Body of pancreas (tissue), 4 donors: ENCODE data around the gene TIMD4. TPM values are rescaled to one million over a fixed set of nuclear protein-coding genes. Genes with fewer than 3 reads are reported as not detected.
A peak's percentile ranks its signal among the peaks of the same experiment; 100 is the strongest.
"Not testable (repeated sequence)": the region's sequence is repeated elsewhere in the genome, so short reads cannot be mapped to it uniquely, and the experiment has no call there.

Experiments used
- ATAC-seq: fragments of 150-250 bp; one replicate; pipeline ENCODE4 v1.9.1; 2016
- DNase-seq, 4 donors: peaks; one replicate each; pipeline ENCODE4 v3.0.0-alpha.2; 2019
- H3K27ac ChIP-seq, 4 donors: fragments of 200-600 bp; sonication (generic); 1 replicate in 3 of 4; 2 replicates in 1 of 4; pipeline versions ENCODE4 v1.5.1 to v1.6.1; 2016 to 2019; ENCODE audit warnings: mild to moderate bottlenecking in 1 of 4, mixed read lengths in 1 of 4, moderate library complexity in 1 of 4
- H3K27me3 ChIP-seq, 2 donors: fragments of 200-600 bp; sonication (generic); one replicate each; pipeline ENCODE4 v1.6.0; 2016; ENCODE audit warnings: mild to moderate bottlenecking in 1 of 2
- H3K36me3 ChIP-seq, 2 donors: fragments of 200-600 bp; sonication (generic); replicated peaks in 1 of 2; 2 replicates each; pipeline ENCODE4 v1.5.1; 2016; ENCODE audit warnings: low read depth in 2 of 2; ENCODE audit not compliant: insufficient read depth in 1 of 2
- H3K4me1 ChIP-seq: fragments of 200-600 bp; sonication (generic); one replicate; pipeline ENCODE4 v1.6.0; 2016
- H3K4me3 ChIP-seq, 2 donors: fragments of 200-600 bp; sonication (generic); 1 replicate in 1 of 2; 2 replicates in 1 of 2; pipeline ENCODE4 v1.5.1; 2016 to 2019
- H3K9me3 ChIP-seq, 3 donors: fragments of 200-600 bp; sonication (generic); 1 replicate in 2 of 3; 2 replicates in 1 of 3; pipeline ENCODE4 v1.5.1; 2016
- POLR2A ChIP-seq, 3 donors: fragments of 450-650 bp; IDR thresholded peaks; one replicate each; pipeline ENCODE4 v1.6.1; 2016; ENCODE audit warnings: antibody characterized with exemption in 3 of 3, mild to moderate bottlenecking in 2 of 3
- WGBS, 2 donors: methylation state at CpG; one replicate each; pipeline ENCODE4 v1.1.5; 2017; 5-methylcytosine and 5-hydroxymethylcytosine counted together
- intact Hi-C: fragments of 100-400 bp; cut with DNase I; formaldehyde crosslinking; loops from one replicate; pipeline ENCODE4 v1.15.1; 2023
- total RNA-seq, 2 donors: library from RNA; depleted of rRNA; stranded (reverse); fragments of >200 nt; gene quantifications; one replicate each; pipeline ENCODE4 v1.1.0, GENCODE V29; 2016
- TF ChIP-seq, protein P1 (sequence below), 7 experiments: fragments of 450-650 bp in 4 of 7; fragments of 200-600 bp in 3 of 7; sonication (generic) in 3 of 7; IDR thresholded peaks; one replicate each; pipeline ENCODE4 v1.5.1; 2016 to 2019; ENCODE audit warnings: antibody characterized with exemption in 7 of 7

Gene TIMD4
- total RNA-seq, 2 donors from 2014 or later = not detected

DNA sequence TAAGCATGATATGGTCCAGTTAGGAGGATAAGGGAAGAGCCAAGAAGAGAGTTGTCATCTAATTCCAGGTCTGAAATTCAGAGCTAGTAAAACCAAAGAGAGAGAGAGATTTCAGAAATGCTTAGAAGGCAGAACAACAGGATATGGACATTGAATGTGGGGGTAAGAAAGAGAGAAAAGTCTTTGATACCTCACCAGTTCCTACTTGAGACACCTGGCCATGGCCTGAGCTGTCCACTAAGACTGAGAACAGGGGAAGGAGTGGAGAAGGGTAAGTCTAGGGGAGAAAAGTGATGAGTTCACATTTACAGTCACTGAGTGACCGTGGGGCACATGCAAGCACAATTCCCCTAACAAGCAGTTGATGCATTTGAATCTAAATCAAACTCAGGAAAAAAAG lies 35.5 kb downstream of the TIMD4 start:
- intact Hi-C loops = no loop called here

DNA sequence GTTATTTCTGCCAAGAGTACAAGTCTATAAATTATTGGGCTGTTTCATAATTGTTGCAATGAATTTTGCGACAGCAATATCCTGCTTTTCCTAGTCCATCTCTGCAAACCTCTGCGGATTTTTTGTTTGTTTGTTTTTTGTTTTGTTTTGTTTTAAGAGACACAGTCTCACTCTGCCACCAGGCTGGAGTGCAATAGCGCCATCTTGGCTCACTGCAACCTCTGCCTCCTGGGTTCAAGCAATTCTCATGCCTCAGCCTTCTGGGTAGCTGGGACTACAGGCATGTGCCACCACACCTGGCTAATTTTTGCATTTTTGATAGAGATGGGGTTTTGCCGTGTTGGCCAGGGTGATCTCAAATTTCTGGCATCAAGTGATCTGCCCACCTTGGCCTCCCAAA lies 37.3 kb downstream of the TIMD4 start:
- H3K27me3 ChIP-seq, intact Hi-C loops, H3K4me3 ChIP-seq, H3K4me1 ChIP-seq, H3K36me3 ChIP-seq, H3K9me3 ChIP-seq, H3K27ac ChIP-seq, ATAC-seq, DNase-seq: not testable (repeated sequence)
- WGBS, 2 donors = 72 to 75% methylated on average over 4 of the region's 4 CpGs

More for the DNA sequence above, 35.5 kb downstream of the TIMD4 start:
- Histone ChIP-seq H3K27me3 (no peaks in the 10 kb centered on the region), H3K36me3 (no peaks in the 10 kb centered on the region), H3K4me1 (no peaks in the 10 kb centered on the region), H3K9me3 (no peaks in the 10 kb centered on the region), H3K4me3 (no peak overlapping the region), H3K27ac (no peak overlapping the region)
- DNase-seq (no peak), ATAC-seq (no peak)
- 100% methylated on average over 1 of the region's 1 CpG for WGBS, 2 donors
- TF ChIP-seq, protein P1, sequence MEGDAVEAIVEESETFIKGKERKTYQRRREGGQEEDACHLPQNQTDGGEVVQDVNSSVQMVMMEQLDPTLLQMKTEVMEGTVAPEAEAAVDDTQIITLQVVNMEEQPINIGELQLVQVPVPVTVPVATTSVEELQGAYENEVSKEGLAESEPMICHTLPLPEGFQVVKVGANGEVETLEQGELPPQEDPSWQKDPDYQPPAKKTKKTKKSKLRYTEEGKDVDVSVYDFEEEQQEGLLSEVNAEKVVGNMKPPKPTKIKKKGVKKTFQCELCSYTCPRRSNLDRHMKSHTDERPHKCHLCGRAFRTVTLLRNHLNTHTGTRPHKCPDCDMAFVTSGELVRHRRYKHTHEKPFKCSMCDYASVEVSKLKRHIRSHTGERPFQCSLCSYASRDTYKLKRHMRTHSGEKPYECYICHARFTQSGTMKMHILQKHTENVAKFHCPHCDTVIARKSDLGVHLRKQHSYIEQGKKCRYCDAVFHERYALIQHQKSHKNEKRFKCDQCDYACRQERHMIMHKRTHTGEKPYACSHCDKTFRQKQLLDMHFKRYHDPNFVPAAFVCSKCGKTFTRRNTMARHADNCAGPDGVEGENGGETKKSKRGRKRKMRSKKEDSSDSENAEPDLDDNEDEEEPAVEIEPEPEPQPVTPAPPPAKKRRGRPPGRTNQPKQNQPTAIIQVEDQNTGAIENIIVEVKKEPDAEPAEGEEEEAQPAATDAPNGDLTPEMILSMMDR (IDR thresholded peaks at IDR 0.05) = no peak
- no peak for TF ChIP-seq POLR2A (IDR thresholded peaks at IDR 0.05)

DNA sequence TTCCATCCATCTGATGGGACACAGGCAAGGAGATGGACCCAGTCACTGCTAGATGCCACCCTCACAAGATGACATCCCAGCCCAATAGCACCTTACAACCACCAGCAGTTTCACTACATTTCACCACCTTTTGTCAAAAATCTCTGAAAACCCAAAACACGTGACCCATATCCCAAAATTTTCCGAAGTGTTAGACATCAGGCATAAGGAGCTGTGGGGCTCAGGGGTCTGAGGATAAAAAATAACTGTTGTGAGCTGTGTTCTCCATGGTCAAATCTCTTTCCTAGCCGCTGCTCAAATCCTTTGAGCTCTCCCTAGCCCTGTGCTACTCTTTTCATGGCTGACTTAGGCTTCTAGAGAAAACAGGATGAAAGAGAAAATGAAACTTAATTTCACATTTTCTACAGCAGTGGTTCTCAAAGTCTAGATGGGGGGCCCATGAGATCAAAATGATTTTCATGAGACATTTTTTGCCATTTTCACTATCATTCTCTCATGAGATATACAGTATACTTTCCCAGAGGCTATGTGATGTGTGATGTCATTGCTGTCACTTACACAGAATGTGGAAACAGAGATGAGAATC lies 40.7 kb downstream of the TIMD4 start:
- Histone ChIP-seq H3K27ac (no peak overlapping the region), H3K27me3 (no peaks in the 10 kb centered on the region), H3K36me3 (no peaks in the 10 kb centered on the region), H3K4me1 (no peaks in the 10 kb centered on the region), H3K4me3 (no peak overlapping the region), H3K9me3 (no peaks in the 10 kb centered on the region)
- WGBS, 2 donors = 78 to 84% methylated on average over 3 of the region's 3 CpGs
- ATAC-seq (no peak), DNase-seq (no peak)
- intact Hi-C loops = no loop called here
- TF ChIP-seq, protein P1 (IDR thresholded peaks at IDR 0.05) = no peak
- TF ChIP-seq POLR2A (IDR thresholded peaks at IDR 0.05) = no peak

DNA sequence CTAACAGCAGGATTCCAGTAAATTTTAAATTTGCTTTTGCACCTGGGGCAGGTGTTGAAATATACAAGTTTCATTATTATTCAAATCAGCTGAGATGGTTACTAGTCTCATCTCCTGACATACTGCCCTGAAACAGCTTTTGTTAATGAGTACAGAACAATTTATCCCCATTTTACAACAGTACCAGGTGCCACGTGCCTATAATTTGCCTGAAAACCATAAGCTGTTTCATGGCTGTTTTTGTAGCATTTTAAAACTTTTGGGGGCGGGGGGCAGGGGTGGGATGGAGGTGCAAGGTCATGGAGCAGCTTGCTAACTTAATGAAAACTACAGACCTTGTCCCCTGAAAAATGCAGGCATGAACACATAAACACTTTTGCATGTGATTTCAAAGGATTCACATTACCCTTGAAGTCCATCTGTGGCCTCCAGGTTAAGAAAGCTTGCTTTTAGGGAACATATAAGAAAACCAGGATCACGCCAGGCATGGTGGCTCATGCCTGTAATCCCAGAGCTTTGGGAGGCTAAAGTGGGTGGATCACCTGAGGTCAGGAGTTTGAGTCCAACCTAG lies 42.1 kb downstream of the TIMD4 start:
- Histone ChIP-seq H3K9me3 (no peaks in the 10 kb centered on the region), H3K27me3 (no peaks in the 10 kb centered on the region), H3K4me3 (no peak overlapping the region), H3K4me1 (no peaks in the 10 kb centered on the region), H3K27ac (peak overlapping the region in 2 of 4 donors; percentile 27 to 52), H3K36me3 (no peaks in the 10 kb centered on the region)
- WGBS, 2 donors = 53% methylated on average over 3 of the region's 3 CpGs
- no peak for ATAC-seq
- intact Hi-C loops = no loop called here
- DNase-seq = no peak
- TF ChIP-seq, protein P1 (IDR thresholded peaks at IDR 0.05) = no peak
- TF ChIP-seq POLR2A (IDR thresholded peaks at IDR 0.05) = no peak

DNA sequence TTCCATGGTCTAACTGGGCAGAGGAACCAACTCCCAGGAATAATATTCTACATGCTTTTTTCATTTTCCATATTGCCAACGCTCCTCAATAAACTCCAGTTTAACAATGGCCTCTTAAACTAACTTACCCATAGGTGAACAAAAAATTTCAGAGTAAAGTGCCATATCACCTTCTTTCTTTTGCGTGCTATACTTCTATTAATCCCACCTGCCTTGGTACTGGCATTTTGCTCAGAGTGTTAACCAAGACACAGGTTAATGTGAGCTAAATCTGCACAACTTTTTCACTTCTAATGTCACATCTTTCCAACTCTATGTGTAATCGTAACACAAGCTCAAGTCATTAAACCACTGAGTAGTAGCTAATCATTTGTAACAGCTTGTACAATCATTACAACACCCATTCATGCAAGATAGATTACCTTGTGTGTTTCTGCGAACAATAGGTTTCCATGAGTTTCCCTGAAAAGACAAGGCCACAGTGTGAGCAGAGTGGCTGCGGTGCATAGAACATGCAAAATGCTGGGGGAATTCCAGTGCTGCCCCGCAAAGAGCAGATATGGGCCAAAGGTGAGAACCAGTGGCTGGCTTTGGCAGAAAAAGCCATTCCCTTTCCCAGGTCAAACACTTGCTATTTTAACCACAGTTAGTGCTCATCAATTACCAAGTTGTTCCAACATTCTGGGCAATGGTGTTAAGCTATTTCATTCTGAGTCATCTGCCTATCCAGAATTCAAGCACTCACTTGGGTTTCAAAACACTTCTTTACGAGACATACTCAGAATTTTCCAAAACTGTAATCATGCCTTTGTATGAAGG lies 42.8 kb downstream of the TIMD4 start:
- peak in 2 of 4 donors; percentile 5 to 45 for DNase-seq
- 44 to 53% methylated on average over 7 of the region's 7 CpGs for WGBS, 2 donors
- no peak for TF ChIP-seq POLR2A (IDR thresholded peaks at IDR 0.05)
- TF ChIP-seq, protein P1 (IDR thresholded peaks at IDR 0.05) = no peak
- H3K27me3 ChIP-seq = no peaks in the 10 kb centered on the region
- H3K9me3 ChIP-seq = no peaks in the 10 kb centered on the region
- intact Hi-C loops = no loop called here
- no peaks in the 10 kb centered on the region for H3K36me3 ChIP-seq
- no peaks in the 10 kb centered on the region for H3K4me1 ChIP-seq
- peak overlapping the region in 2 of 4 donors; percentile 27 to 52 for H3K27ac ChIP-seq
- H3K4me3 ChIP-seq = no peak overlapping the region
- peak; percentile 86 for ATAC-seq
